Measurements from ENCODE around the gene LSR. TPM values are rescaled to one million over a fixed set of nuclear protein-coding genes. Genes with fewer than 3 reads are reported as not detected.

LSR gene
- total and polyA plus RNA-seq, 2 of the 4 experiments (the other 2 are of a cell fraction): 0.18 to 0.44 TPM

- TF ChIP-seq MAZ (IDR thresholded peaks at IDR 0.05; ENCODE audit: borderline replicate concordance, low read depth, low read length): no peak
- TF ChIP-seq CTCF (conservative IDR thresholded peaks at IDR 0.05; ENCODE audit: low read depth, low read length): no peak
Measured at GRCh38 chr19:35205733-35206323, 43.0 kb upstream of the LSR start (continued).

GRCh38 chr19:35206379-35206778 lies 42.4 kb upstream of the LSR start:
- Histone ChIP-seq H3K4me2 (ENCODE audit: low read depth, low read length) (no peak overlapping the region), H3K36me3 (ENCODE audit: control insufficient read depth, insufficient read depth, low read length) (no peaks in the 10 kb centered on the region), H3K27ac (ENCODE audit: insufficient read depth, low read length) (no peak overlapping the region), H2BK5ac (ENCODE audit: low read depth, low read length, poor library complexity, severe bottlenecking) (no peak overlapping the region), H4K20me1 (ENCODE audit: insufficient read depth, low read length) (no peaks in the 10 kb centered on the region), H4K5ac (ENCODE audit: low read depth, low read length) (no peak overlapping the region), H2BK15ac (ENCODE audit: low read depth, low read length) (no peak overlapping the region), H4K91ac (ENCODE audit: insufficient read depth, low read depth, low read length) (no peak overlapping the region), H3K4me3 (ENCODE audit: insufficient read depth, low read depth, low read length) (no peak overlapping the region), H3K9me1 (ENCODE audit: insufficient read depth, low read length) (no peaks in the 10 kb centered on the region), H2BK120ac (ENCODE audit: low read depth, low read length) (no peak overlapping the region), H3K27me3 (ENCODE audit: control insufficient read depth, insufficient read depth, low read length) (peaks cover 3% of the 10 kb centered on the region), H3K14ac (replicated peaks; ENCODE audit: low read depth, low read length) (no peak overlapping the region), H3K9ac (ENCODE audit: low read depth, low read length) (no peak overlapping the region), H2AFZ (replicated peaks; ENCODE audit: low read length, poor library complexity) (no peak overlapping the region), H2BK20ac (ENCODE audit: low read depth, low read length) (no peak overlapping the region), H3K23ac (ENCODE audit: low read depth, low read length) (no peak overlapping the region), H3K4me1 (ENCODE audit: control insufficient read depth, insufficient read depth, low read length) (no peaks in the 10 kb centered on the region), H3K9me3 (ENCODE audit: control insufficient read depth, insufficient read depth, low read length) (no peaks in the 10 kb centered on the region), H3K79me1 (ENCODE audit: low read depth in 1 of 2, low read length in 2 of 2) (no peaks in the 10 kb centered on the region), H3K18ac (ENCODE audit: low read depth, low read length) (no peak overlapping the region), H2AK5ac (ENCODE audit: low read depth, low read length) (no peak overlapping the region), H3K56ac (ENCODE audit: extremely low read depth, insufficient read depth, low read length) (no peak overlapping the region), H4K8ac (ENCODE audit: low read depth in 2 of 2, low read length in 2 of 2) (no peak overlapping the region), H2AK9ac (replicated peaks; ENCODE audit: low read depth, low read length, poor library complexity) (no peak overlapping the region), H3K4ac (ENCODE audit: low read depth, low read length) (no peak overlapping the region)
- ATAC-seq (ENCODE audit: low read depth): no peak
- in situ Hi-C loops (cut with MboI; ENCODE audit: low sequenced_read_pairs): no loop called here
- intact Hi-C loops (cut with micrococcal nuclease): no loop called here
- BruUV-seq (replicated peaks): no TSS peak
- DNase-seq: no peak
- dilution Hi-C loops (cut with HindIII; ENCODE audit: low sequenced_read_pairs, unreplicated experiment): no loop called here
- no CpG with 5 or more reads among the region's 5 CpGs for WGBS, 2 experiments (ENCODE audit: extremely low coverage in 2 of 2, insufficient read length in 1 of 2)
- ChIA-PET CTCF (no interaction called here), POLR2A (ENCODE audit: unreplicated experiment) (no interaction called here)
- no peak for TF ChIP-seq BHLHE40 (IDR thresholded peaks at IDR 0.05; ENCODE audit: low read depth, low read length)
- no peak for TF ChIP-seq MAZ (IDR thresholded peaks at IDR 0.05; ENCODE audit: borderline replicate concordance, low read depth, low read length)
- no peak for TF ChIP-seq CHD1 (IDR thresholded peaks at IDR 0.05; ENCODE audit: low read depth, low read length)
- no peak for TF ChIP-seq FOS (IDR thresholded peaks at IDR 0.05; ENCODE audit: low read depth, low read length)
- no peak for TF ChIP-seq USF2 (IDR thresholded peaks at IDR 0.05; ENCODE audit: low read depth, low read length)
- TF ChIP-seq RFX5 (IDR thresholded peaks at IDR 0.05; ENCODE audit: low read depth, low read length): no peak
- no peak for TF ChIP-seq POLR2A (IDR thresholded peaks at IDR 0.05; ENCODE audit: low read depth, low read length)
- TF ChIP-seq CTCF (conservative IDR thresholded peaks at IDR 0.05; ENCODE audit: low read depth, low read length): no peak
- TF ChIP-seq RCOR1 (IDR thresholded peaks at IDR 0.05; ENCODE audit: insufficient replicate concordance, low read length): no peak
- TF ChIP-seq RAD21 (IDR thresholded peaks at IDR 0.05; ENCODE audit: low read length): no peak
- no peak for TF ChIP-seq MAFK (IDR thresholded peaks at IDR 0.05; ENCODE audit: low read depth, low read length)

Data from IMR-90 (cell line).